ENCODE results near the gene CGREF1. TPM values are rescaled to one million over a fixed set of nuclear protein-coding genes. Genes with fewer than 3 reads are reported as not detected.

Gene CGREF1
- total RNA-seq, 1 experiment from 2014 or later: 2.1 TPM

- no peaks in the 10 kb centered on the region for H3K27me3 ChIP-seq (ENCODE audit: insufficient read depth, low read length)
- H3K4me3 Mint-ChIP-seq: no peak overlapping the region
- H3K23ac ChIP-seq (ENCODE audit: insufficient read length, low read depth, low read length): no peak overlapping the region
- H3K9me3 ChIP-seq (ENCODE audit: control insufficient read depth, low read depth, low read length): no peaks in the 10 kb centered on the region
- no peak overlapping the region for H3K9ac ChIP-seq (ENCODE audit: extremely low read depth, insufficient read length, low read length)
- H3K9me3 Mint-ChIP-seq: no peaks in the 10 kb centered on the region; a peak in 1 of 5 replicates
- no peak overlapping the region for H3K56ac ChIP-seq (ENCODE audit: insufficient read length, low read depth, low read length)
- no peak overlapping the region for H3K14ac ChIP-seq (ENCODE audit: insufficient read depth, low read length)
- H2BK120ac ChIP-seq (ENCODE audit: low read depth, low read length, poor library complexity, severe bottlenecking): no peak overlapping the region
- no peak overlapping the region for H4K91ac ChIP-seq (ENCODE audit: insufficient read length, low read depth, low read length)
- no peaks in the 10 kb centered on the region for H4K20me1 ChIP-seq (ENCODE audit: control insufficient read depth, insufficient read depth, insufficient read length)
- H4K5ac ChIP-seq (ENCODE audit: insufficient read length, low read depth, low read length): no peak overlapping the region
- peaks cover 0 to 1% (median 0%) of the 10 kb centered on the region in 3 experiments; a peak in 4 of 7 replicates for H3K36me3 Mint-ChIP-seq (ENCODE audit: insufficient read depth in 1 of 3, low read depth in 3 of 3)
- no peak overlapping the region for H2AFZ ChIP-seq (ENCODE audit: low read length)
- H2BK15ac ChIP-seq (ENCODE audit: low read depth, low read length): no peak overlapping the region
- no peaks in the 10 kb centered on the region for H3K23me2 ChIP-seq (ENCODE audit: insufficient read length, low read depth, low read length, poor library complexity, severe bottlenecking)
- no peak overlapping the region for H3K27ac ChIP-seq (ENCODE audit: insufficient read length, low read depth, low read length)
- no peak overlapping the region for H3K18ac ChIP-seq (ENCODE audit: insufficient read length, low read depth, low read length)
- no peak overlapping the region for H2BK12ac ChIP-seq (ENCODE audit: insufficient read length, low read depth, low read length)
- no peak overlapping the region for H2AK5ac ChIP-seq (ENCODE audit: insufficient read length, low read length)
- H3K79me1 ChIP-seq (ENCODE audit: insufficient read depth, low read depth, low read length, poor library complexity, severe bottlenecking): no peaks in the 10 kb centered on the region
- H2BK5ac ChIP-seq (ENCODE audit: insufficient read length, low read length): no peak overlapping the region
- peaks cover 13% of the 10 kb centered on the region for H3K27me3 Mint-ChIP-seq (ENCODE audit: low read depth)
- TF ChIP-seq CTCF (conservative IDR thresholded peaks at IDR 0.05): no peak
- no peak overlapping the region for H3K4me2 ChIP-seq (ENCODE audit: insufficient read depth, insufficient read length, low read length)
- no peak overlapping the region for H4K8ac ChIP-seq (replicated peaks; ENCODE audit: insufficient read length, low read depth, low read length)
- no peak overlapping the region for H3T11ph ChIP-seq (ENCODE audit: low read length)
- H3K4ac ChIP-seq (ENCODE audit: low read depth, low read length): no peak overlapping the region
- DNase-seq: no peak
- no CpG with 5 or more reads among the region's 5 CpGs for WGBS (ENCODE audit: extremely low coverage, insufficient read length, low lambda C conversion rate)
- no peaks in the 10 kb centered on the region for H3K4me1 ChIP-seq (ENCODE audit: insufficient read depth, low read length)
- no peaks in the 10 kb centered on the region for H3K79me2 ChIP-seq (ENCODE audit: insufficient read depth, low read length)
- peaks cover 2 to 4% of the 10 kb centered on the region in 2 experiments; a peak in 1 of 4 replicates for H3K4me1 Mint-ChIP-seq
- H3K27ac Mint-ChIP-seq: no peak overlapping the region
- no peak overlapping the region for H2BK20ac ChIP-seq (ENCODE audit: low read depth, low read length, poor library complexity, severe bottlenecking)
These were observed 16.6 kb downstream of the CGREF1 start for GRCh38 chr2:27102329-27102728.

Data from H9 (cell line).